ENCODE measurements around the gene PPP1R1C. TPM values are rescaled to one million over a fixed set of nuclear protein-coding genes. Genes with fewer than 3 reads are reported as not detected.

PPP1R1C gene
- total RNA-seq, 1 donor from 2014 or later = 5.8 TPM

GRCh38 chr2:181998041-181998835 is 12.6 kb downstream of the PPP1R1C start:
- TF ChIP-seq CTCF (IDR thresholded peaks at IDR 0.05; ENCODE audit: unreplicated experiment) = no peak
- Mint-ChIP-seq H3K4me1 (peaks cover 12% of the 10 kb centered on the region), H3K27me3 (ENCODE audit: low read depth) (no peaks in the 10 kb centered on the region), H3K27ac (no peak overlapping the region), H3K4me3 (no peak overlapping the region), H3K9me3 (no peaks in the 10 kb centered on the region), H3K36me3 (no peaks in the 10 kb centered on the region)
- no peak for DNase-seq (ENCODE audit: low spot score in 2 of 2, unreplicated experiment in 2 of 2)

GRCh38 chr2:181998891-181999654 is 13.4 kb downstream of the PPP1R1C start:
- Mint-ChIP-seq H3K27ac (no peak overlapping the region), H3K9me3 (no peaks in the 10 kb centered on the region), H3K27me3 (ENCODE audit: low read depth) (no peaks in the 10 kb centered on the region), H3K4me1 (peaks cover 12% of the 10 kb centered on the region), H3K36me3 (no peaks in the 10 kb centered on the region), H3K4me3 (no peak overlapping the region)
- no peak for TF ChIP-seq CTCF (IDR thresholded peaks at IDR 0.05; ENCODE audit: unreplicated experiment)
- DNase-seq (ENCODE audit: low spot score in 2 of 2, unreplicated experiment in 2 of 2) = no peak

GRCh38 chr2:181999911-182000310 is 14.3 kb downstream of the PPP1R1C start:
- H3K27ac Mint-ChIP-seq = no peak overlapping the region
- H3K27me3 Mint-ChIP-seq (ENCODE audit: low read depth) = no peaks in the 10 kb centered on the region

GRCh38 chr2:182004945-182005520 is 19.4 kb downstream of the PPP1R1C start:
- no peak overlapping the region for H3K4me3 Mint-ChIP-seq
- no peak for DNase-seq (ENCODE audit: low spot score in 2 of 2, unreplicated experiment in 2 of 2)
- H3K36me3 Mint-ChIP-seq = peaks cover 4% of the 10 kb centered on the region
- H3K27ac Mint-ChIP-seq = no peak overlapping the region
- peaks cover 15% of the 10 kb centered on the region for H3K9me3 Mint-ChIP-seq
- H3K4me1 Mint-ChIP-seq = peaks cover 11% of the 10 kb centered on the region
- H3K27me3 Mint-ChIP-seq (ENCODE audit: low read depth) = no peaks in the 10 kb centered on the region
- no peak for TF ChIP-seq CTCF (IDR thresholded peaks at IDR 0.05; ENCODE audit: unreplicated experiment)

More at GRCh38 chr2:181999911-182000310, 14.3 kb downstream of the PPP1R1C start:
- no peak overlapping the region for H3K4me3 Mint-ChIP-seq
- H3K4me1 Mint-ChIP-seq = peaks cover 8% of the 10 kb centered on the region
- DNase-seq (ENCODE audit: low spot score in 2 of 2, unreplicated experiment in 2 of 2) = no peak
- no peaks in the 10 kb centered on the region for H3K9me3 Mint-ChIP-seq
- no peak for TF ChIP-seq CTCF (IDR thresholded peaks at IDR 0.05; ENCODE audit: unreplicated experiment)
- H3K36me3 Mint-ChIP-seq = no peaks in the 10 kb centered on the region

- Mint-ChIP-seq H3K4me3 (no peak overlapping the region), H3K4me1 (peaks cover 10% of the 10 kb centered on the region), H3K9me3 (peaks cover 29% of the 10 kb centered on the region), H3K27ac (no peak overlapping the region), H3K36me3 (peaks cover 7% of the 10 kb centered on the region), H3K27me3 (ENCODE audit: low read depth) (no peaks in the 10 kb centered on the region)
- TF ChIP-seq CTCF (IDR thresholded peaks at IDR 0.05; ENCODE audit: unreplicated experiment) = no peak
- no peak for DNase-seq (ENCODE audit: low spot score in 2 of 2, unreplicated experiment in 2 of 2)
Measured at GRCh38 chr2:182006595-182007341, 21.1 kb downstream of the PPP1R1C start.

Measured in mesothelial cell of epicardium (in vitro differentiated cells).